T-helper 1 cell treated with Interleukin-12 subunit alpha and Interleukin-12 subunit beta and Interleukin-4 antibody, amounts not matched to agents 30 μg/mL and 1 μg/mL, for 36 hours (primary cell): ENCODE data around the gene SRP68.
"Not testable (repeated sequence)": the region's sequence is repeated elsewhere in the genome, so short reads cannot be mapped to it uniquely, and the experiment has no call there.

Experiments used
- H3K27ac Mint-ChIP-seq: one replicate; pipeline ENCODE4 v1.8.0; 2021; ENCODE audit warnings: mild to moderate bottlenecking, mixed read lengths
- H3K27me3 Mint-ChIP-seq: one replicate; pipeline ENCODE4 v1.8.0; 2021; ENCODE audit warnings: low read depth, mixed read lengths
- H3K36me3 Mint-ChIP-seq: one replicate; pipeline ENCODE4 v1.8.0; 2021; ENCODE audit warnings: low read depth, mixed read lengths
- H3K4me1 Mint-ChIP-seq: one replicate; pipeline ENCODE4 v1.8.0; 2021; ENCODE audit warnings: low read depth, mixed read lengths
- H3K4me3 Mint-ChIP-seq: one replicate; pipeline ENCODE4 v1.8.0; 2021; ENCODE audit warnings: mild to moderate bottlenecking, moderate library complexity, mixed read lengths
- H3K9me3 Mint-ChIP-seq: one replicate; pipeline ENCODE4 v1.8.0; 2021; ENCODE audit warnings: mixed read lengths

SRP68 gene

GRCh38 chr17:76083536-76084182, 11.3 kb upstream of the SRP68 start:
- Mint-ChIP-seq H3K9me3 (no peaks in the 10 kb centered on the region), H3K36me3 (peaks cover 12% of the 10 kb centered on the region), H3K4me1 (no peaks in the 10 kb centered on the region), H3K27ac (no peak overlapping the region), H3K4me3 (no peak overlapping the region), H3K27me3 (peaks cover 18% of the 10 kb centered on the region)

GRCh38 chr17:76082326-76083251, 10.3 kb upstream of the SRP68 start:
- Mint-ChIP-seq H3K9me3 (no peaks in the 10 kb centered on the region), H3K4me3 (no peak overlapping the region), H3K27me3 (peaks cover 29% of the 10 kb centered on the region), H3K27ac (no peak overlapping the region), H3K4me1 (no peaks in the 10 kb centered on the region), H3K36me3 (peaks cover 12% of the 10 kb centered on the region)

- Mint-ChIP-seq H3K27ac (no peak overlapping the region), H3K4me1 (peaks cover 4% of the 10 kb centered on the region), H3K9me3 (no peaks in the 10 kb centered on the region), H3K36me3 (peaks cover 12% of the 10 kb centered on the region), H3K27me3 (peaks cover 39% of the 10 kb centered on the region), H3K4me3 (no peak overlapping the region)
Observed at GRCh38 chr17:76081295-76082210, 9.2 kb upstream of the SRP68 start.

DNA sequence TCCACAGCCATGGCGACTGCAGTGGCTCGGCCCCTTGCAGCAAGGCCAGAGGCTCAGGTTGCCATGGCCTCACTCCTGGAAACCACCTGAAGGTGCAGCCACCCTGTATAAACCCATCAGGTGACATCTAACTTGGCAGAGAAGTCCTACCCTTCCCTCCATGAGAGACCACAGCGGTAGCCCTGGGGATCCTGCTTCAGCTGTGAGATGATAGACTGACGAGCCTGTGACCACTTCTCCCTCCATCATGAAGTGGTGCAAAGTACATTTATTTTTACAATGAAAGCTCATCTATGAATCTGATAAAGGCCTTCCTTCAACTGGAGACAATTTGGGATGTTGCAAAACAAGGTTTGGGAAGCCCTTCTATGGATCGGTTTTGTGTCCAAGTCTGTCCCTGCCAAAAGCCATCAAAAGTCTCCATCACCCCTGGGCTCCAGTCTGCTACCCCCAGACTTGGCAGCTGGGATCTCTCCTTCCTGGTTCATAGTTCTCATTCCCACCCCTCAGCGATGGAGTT, 8.5 kb upstream of the SRP68 start:
- Mint-ChIP-seq H3K27me3 (peaks cover 46% of the 10 kb centered on the region), H3K4me1 (peaks cover 4% of the 10 kb centered on the region), H3K9me3 (no peaks in the 10 kb centered on the region), H3K4me3 (no peak overlapping the region), H3K36me3 (peaks cover 10% of the 10 kb centered on the region), H3K27ac (no peak overlapping the region)

DNA sequence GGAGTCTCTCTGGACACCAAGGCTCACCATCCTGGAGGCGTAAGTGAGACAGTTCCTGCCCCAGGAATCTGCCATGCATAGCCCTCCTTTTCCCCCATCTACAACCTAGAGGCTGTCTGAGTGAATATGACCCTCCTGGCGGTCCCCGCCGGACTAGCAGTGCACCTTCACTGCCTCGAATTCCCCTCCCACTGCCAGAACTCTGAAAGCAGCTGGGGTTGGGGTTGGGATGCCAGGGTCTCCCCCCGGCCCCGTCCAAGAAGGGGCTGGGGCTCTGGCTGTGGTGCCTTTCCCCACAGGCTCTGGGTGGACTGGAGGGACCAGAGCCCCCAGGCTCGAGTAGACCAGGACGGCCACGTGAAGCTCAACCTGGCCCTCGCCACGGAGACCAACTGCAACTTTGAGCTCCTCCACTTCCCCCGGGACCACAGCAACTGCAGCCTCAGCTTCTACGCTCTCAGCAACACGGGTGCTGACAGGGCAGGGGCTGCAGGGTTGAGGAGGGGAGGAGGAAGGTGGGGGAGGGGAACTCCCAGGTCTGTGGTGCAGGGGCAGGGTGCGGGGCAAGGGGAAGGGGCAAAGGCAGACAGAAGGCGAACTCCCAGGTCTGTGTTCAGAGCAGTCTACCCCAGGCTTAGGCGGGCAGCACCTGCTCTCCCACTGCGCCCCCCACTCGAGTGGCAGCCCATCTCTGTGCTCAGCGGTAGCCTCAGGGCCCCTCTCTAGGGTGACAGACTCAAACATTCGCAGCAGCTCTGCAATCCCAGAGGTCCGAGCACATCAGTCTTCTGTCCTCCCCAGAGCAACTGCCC, 7.8 kb upstream of the SRP68 start:
- H3K4me1 Mint-ChIP-seq, result peaks cover 9% of the 10 kb centered on the region
- H3K4me3 Mint-ChIP-seq, result no peak overlapping the region
- peaks cover 9% of the 10 kb centered on the region for H3K36me3 Mint-ChIP-seq
- no peak overlapping the region for H3K27ac Mint-ChIP-seq
- no peaks in the 10 kb centered on the region for H3K9me3 Mint-ChIP-seq
- H3K27me3 Mint-ChIP-seq, result peaks cover 53% of the 10 kb centered on the region

- Mint-ChIP-seq H3K27ac (no peak overlapping the region), H3K36me3 (peaks cover 10% of the 10 kb centered on the region), H3K4me3 (no peak overlapping the region), H3K4me1 (peaks cover 13% of the 10 kb centered on the region), H3K9me3 (no peaks in the 10 kb centered on the region), H3K27me3 (peaks cover 59% of the 10 kb centered on the region)
Observed at GRCh38 chr17:76079535-76079955, 7.2 kb upstream of the SRP68 start.

- Mint-ChIP-seq H3K9me3 (no peaks in the 10 kb centered on the region), H3K27ac (peak within 1 kb of the TSS; percentile 26), H3K4me3 (no peak within 1 kb of the TSS), H3K27me3 (peaks cover 62% of the 10 kb centered on the region), H3K36me3 (peaks cover 5% of the 10 kb centered on the region), H3K4me1 (peaks cover 13% of the 10 kb centered on the region)
Observed at GRCh38 chr17:76078860-76079534, 6.7 kb upstream of the SRP68 start, which contains the start of gene ZACN. Gene ZACN, plus strand, starts transcription at chr17:76079182. Its CDS starts 83 bp downstream, at chr17:76079265.

DNA sequence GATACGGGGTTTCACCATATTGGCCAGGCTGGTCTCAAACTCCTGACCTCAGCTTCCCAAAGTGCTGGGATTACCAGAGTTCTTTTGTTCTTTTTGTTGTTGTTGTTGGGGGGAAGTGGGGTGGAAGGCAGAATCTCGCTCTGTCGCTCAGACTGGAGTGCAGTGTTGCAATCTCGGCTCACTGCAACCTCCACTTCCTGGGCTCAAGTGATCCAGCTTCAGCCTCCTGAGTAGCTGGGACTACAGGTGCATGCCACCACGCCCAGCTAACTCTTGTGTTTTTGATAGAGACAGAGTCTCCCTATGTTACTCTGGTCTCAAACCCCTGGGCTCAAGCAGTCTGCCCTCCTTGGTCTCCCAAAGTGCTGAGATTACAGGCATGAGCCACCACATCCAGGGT, 6.1 kb upstream of the SRP68 start:
- not testable (repeated sequence) for H3K36me3 Mint-ChIP-seq, H3K9me3 Mint-ChIP-seq, H3K4me3 Mint-ChIP-seq
- H3K27ac Mint-ChIP-seq, result peak overlapping the region; percentile 26
- H3K4me1 Mint-ChIP-seq, result peaks cover 13% of the 10 kb centered on the region
- H3K27me3 Mint-ChIP-seq, result peaks cover 68% of the 10 kb centered on the region

- no peaks in the 10 kb centered on the region for H3K9me3 Mint-ChIP-seq
- H3K27me3 Mint-ChIP-seq, result peaks cover 69% of the 10 kb centered on the region
- H3K4me3 Mint-ChIP-seq, result no peak overlapping the region
Observed at GRCh38 chr17:76077584-76078110, 5.3 kb upstream of the SRP68 start.

DNA sequence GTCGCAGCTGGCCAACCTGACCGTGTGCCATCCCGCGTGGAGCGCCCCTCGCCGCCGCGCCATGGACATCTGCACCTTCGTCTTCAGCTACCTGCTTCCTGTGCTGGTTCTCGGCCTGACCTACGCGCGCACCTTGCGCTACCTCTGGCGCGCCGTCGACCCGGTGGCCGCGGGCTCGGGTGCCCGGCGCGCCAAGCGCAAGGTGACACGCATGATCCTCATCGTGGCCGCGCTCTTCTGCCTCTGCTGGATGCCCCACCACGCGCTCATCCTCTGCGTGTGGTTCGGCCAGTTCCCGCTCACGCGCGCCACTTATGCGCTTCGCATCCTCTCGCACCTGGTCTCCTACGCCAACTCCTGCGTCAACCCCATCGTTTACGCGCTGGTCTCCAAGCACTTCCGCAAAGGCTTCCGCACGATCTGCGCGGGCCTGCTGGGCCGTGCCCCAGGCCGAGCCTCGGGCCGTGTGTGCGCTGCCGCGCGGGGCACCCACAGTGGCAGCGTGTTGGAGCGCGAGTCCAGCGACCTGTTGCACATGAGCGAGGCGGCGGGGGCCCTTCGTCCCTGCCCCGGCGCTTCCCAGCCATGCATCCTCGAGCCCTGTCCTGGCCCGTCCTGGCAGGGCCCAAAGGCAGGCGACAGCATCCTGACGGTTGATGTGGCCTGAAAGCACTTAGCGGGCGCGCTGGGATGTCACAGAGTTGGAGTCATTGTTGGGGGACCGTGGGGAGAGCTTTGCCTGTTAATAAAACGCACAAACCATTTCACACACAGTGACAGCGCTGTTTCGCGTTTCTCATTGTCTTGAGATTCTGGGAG, 4.7 kb upstream of the SRP68 start:
- peaks cover 13% of the 10 kb centered on the region for H3K4me1 Mint-ChIP-seq
- H3K36me3 Mint-ChIP-seq, result peaks cover 5% of the 10 kb centered on the region
- peak overlapping the region; percentile 72 for H3K27ac Mint-ChIP-seq
- peak overlapping the region; percentile 84 for H3K4me3 Mint-ChIP-seq
- no peaks in the 10 kb centered on the region for H3K9me3 Mint-ChIP-seq
- H3K27me3 Mint-ChIP-seq, result peaks cover 69% of the 10 kb centered on the region

More at GRCh38 chr17:76077584-76078110, 5.3 kb upstream of the SRP68 start:
- no peak overlapping the region for H3K27ac Mint-ChIP-seq
- H3K4me1 Mint-ChIP-seq, result peaks cover 13% of the 10 kb centered on the region
- H3K36me3 Mint-ChIP-seq, result peaks cover 5% of the 10 kb centered on the region

DNA sequence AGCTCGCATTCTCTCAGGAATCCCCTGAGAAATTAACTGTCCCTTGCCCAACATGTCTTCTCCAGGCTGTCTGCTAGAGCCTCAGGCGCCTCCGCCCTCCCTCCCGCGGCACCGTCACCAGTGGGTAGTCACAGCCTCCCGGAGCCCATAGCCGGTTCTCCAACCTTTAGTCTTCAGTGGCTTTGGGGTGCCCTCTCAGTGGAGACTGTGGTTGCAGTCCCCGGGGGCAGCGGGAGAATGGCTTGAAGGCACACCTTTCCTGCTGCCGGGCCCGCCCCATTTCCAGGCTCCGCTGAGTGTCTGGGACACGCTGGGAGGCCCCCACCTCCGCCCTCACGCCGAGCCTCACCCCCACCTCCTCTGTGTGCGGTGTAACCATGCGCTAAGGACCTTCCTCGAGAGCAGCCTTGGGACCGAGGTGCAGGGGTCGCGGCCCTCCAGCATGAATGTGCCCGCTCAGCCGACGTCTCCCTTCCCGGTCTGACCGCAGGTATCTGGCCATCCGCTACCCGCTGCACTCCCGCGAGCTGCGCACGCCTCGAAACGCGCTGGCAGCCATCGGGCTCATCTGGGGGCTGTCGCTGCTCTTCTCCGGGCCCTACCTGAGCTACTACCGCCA, 3.9 kb upstream of the SRP68 start:
- Mint-ChIP-seq H3K36me3 (peaks cover 7% of the 10 kb centered on the region), H3K27me3 (peaks cover 65% of the 10 kb centered on the region), H3K4me1 (peaks cover 19% of the 10 kb centered on the region), H3K4me3 (peak overlapping the region; percentile 84), H3K27ac (no peak overlapping the region), H3K9me3 (no peaks in the 10 kb centered on the region)
